NCI-H1092 treated with DMSO at 0.1 percent for 48 hours (cell line): ENCODE data around the gene PLA2G2D.

Source experiments
- DNase-seq: peaks from one replicate; lab custom pipeline; 2025; lab: John Stamatoyannopoulos, UW

The PLA2G2D gene

GRCh38 chr1:20086800-20087199 is 32.5 kb downstream of the PLA2G2D start:
- no peak for DNase-seq

- DNase-seq: no peak
Measured at GRCh38 chr1:20083178-20083944, 36.0 kb downstream of the PLA2G2D start.

- no peak for DNase-seq
Measured at GRCh38 chr1:20082772-20083171, 36.6 kb downstream of the PLA2G2D start.

DNA sequence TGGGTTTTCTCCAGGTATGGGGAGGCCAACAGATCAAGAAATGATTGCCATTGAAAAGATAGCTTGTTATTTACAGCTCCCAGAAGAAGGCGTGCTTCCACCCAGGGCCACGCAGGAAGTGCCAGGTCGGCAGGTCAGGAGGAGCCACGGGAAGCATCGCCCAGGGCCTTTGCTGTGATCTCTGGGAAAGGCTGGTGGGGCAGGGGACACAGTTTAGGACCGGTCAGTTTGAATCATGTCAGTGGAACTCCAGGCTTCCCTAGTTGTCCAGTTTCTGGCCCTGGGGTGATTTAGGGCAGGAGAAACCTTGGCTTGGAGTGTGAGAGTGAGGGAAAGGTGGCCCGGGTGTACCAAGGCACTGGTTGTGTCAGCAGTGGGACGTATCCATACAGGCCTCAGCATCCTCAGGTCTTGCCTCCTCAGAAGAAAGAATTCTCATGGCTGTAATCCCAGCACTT is 38.0 kb downstream of the PLA2G2D start:
- no peak for DNase-seq

- no peak for DNase-seq
Measured at GRCh38 chr1:20080441-20081352, 38.6 kb downstream of the PLA2G2D start.

DNA sequence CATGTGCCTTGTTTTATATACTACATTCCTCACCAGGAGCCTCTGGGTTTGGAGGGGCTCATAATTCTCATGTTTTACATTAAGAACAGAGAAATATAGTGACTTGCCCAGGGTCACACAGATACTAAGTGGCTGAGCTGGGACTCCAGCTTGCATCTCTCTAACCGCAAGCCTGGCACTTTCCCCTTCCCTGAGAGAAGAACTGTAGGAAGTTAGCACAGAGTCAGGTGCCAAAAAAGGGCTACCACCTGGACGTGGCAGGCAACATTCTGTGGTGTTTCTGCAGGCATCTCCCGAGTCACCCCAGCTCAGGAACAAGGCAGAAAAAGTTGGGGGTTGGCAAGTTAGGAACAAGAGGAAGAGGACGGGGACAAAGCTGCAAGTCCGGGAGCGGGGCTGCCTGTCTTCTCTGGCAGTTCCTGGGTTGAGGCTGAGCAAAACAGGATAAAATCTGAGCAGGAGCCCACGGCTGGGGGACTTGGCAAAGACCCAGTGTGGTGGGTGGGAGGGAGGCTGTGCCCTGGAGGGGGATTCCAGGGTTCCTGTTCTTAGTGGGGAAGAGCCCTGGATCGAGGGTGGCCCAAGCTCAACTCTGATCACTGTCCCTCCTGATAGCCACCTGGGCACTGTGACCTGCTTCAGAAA is 39.6 kb downstream of the PLA2G2D start:
- DNase-seq: no peak

GRCh38 chr1:20078711-20079110 is 40.6 kb downstream of the PLA2G2D start:
- no peak for DNase-seq

DNA sequence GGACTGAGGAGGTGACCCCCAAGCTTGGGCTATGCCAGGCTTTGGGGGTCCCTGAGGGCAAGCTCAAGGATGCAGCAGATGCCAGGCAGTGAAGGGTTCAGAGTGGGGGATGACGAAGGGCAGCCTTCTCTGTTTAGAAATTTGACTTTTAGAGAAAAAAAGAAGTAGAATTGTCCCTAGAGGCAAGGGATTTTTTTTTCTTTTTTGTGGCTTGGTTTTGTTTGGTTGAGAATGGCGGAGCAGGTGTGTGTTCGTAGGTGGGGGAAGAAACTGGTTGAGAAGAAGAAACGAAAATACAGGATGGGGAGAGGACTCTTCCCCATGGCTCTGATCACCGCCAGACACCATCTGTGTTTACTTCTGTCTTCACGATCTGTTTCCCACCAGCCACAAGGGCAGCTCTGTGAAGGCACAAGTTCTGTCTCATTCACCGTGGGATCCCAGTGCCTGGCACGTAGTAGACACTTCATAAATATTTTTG is 41.1 kb downstream of the PLA2G2D start:
- DNase-seq: no peak

- no peak for DNase-seq
Measured at GRCh38 chr1:20076710-20077461, 42.5 kb downstream of the PLA2G2D start.

GRCh38 chr1:20076223-20076622 is 43.1 kb downstream of the PLA2G2D start:
- no peak for DNase-seq

GRCh38 chr1:20075345-20075744 is 44.0 kb downstream of the PLA2G2D start:
- no peak for DNase-seq

DNA sequence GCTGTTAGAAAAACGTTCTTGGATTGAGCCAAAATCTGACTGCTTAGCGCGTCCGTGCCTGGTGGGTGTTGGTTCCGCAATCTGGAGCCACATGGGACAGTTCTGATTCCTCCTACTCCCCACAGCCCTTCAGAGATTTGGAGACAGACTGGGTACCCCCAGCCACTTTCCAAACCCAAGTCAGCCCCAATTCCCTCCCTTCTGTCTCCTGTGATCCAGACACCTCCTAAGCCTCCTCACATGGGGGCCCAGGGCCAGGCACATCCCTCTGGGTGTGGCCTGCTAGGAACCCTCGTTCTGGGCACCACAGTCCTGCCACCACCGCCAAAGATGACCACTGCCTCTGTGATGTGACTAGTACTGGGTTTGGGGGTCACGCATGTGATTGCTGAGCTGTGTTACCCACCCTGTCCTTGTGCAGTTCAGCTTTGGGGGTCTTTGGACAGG is 44.6 kb downstream of the PLA2G2D start:
- no peak for DNase-seq

- DNase-seq: no peak
Measured at GRCh38 chr1:20074055-20074724, 45.1 kb downstream of the PLA2G2D start.

DNA sequence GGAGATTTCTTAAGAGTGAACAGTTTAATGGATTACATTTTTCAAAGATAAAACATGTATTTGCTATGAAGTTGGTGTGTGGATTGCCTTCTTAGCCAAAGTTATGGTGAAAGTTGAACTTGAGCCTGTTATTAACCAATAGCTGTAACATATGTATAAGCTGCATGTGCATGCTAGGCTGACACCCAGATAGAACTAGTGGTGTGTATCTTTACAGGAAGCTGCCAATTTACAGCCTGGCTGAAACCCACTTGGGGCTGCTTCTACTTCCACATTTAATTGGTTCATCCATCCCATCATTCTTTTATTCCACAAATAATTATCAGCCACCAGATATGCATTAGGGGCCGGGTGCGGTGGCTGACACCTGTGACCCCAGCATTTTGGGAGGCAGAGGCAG is 46.1 kb downstream of the PLA2G2D start:
- no peak for DNase-seq

DNA sequence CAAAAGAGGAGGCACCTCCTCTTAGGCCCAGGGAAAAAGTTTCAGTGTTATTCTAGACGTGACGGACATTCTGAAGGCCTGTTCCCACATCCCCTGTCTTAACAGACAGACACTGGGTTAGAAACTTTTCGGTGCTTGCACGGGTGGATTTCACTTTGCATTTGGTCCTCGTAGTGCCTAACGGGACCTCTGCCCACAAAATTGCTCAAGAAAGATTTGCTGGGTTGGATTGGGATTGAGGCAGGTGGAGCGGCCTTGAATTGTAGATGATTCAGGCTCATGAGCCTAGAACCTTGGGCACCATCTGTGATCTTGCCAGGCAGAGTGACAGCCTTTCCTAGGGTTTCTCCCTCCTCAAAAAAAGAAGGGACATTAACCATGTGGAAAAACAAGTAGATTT is 46.6 kb downstream of the PLA2G2D start:
- no peak for DNase-seq

DNA sequence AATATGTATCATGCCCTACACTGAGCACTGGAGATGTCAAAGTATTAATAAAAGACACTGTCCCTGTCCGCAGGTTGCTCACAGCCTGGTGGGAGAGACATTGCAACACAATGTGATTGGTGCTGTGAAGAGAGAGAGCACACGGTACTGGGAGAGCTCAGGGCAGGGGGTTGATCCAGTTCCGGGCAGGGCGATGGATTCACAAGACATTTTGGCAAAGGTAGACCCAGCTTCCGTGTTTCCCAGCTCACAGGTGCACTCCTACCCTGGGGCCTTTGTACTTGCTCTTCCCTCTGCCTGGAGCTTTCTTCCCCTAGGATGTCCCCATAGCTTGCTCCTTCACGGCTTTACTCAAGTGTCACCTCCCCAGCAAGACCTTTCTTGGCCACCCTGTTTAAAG is 47.9 kb downstream of the PLA2G2D start:
- DNase-seq: no peak

DNA sequence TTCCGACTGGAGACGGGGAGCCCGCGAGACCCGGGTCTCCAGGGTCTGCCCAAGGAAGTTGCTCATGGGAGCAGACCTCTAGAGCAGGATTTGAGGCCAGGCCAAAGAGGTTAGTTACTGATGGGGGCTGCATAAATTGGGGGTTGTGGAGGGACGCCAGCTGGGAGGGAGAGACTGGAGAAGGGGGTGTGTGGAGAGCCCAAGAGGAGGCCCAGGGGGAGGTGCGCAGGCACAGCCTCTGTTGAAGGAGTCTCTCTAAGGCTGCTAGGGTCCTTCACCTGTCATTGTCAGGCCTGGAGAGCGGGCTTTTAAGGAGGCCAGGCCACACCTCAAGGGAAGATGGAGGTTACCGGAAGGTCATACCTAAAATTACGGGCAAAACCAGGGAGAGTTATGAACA is 49.0 kb downstream of the PLA2G2D start:
- no peak for DNase-seq

- no peak for DNase-seq
Measured at GRCh38 chr1:20069874-20070273, 49.5 kb downstream of the PLA2G2D start, which contains the start of gene PLA2G5. PLA2G5 (plus strand) TSS chr1:20070194; CDS start chr1:20084831, 14,637 bp downstream.

- no peak for DNase-seq
Measured at GRCh38 chr1:20068722-20069121, 50.6 kb downstream of the PLA2G2D start.

GRCh38 chr1:20063861-20064292 is 55.5 kb downstream of the PLA2G2D start:
- no peak for DNase-seq
